ENCODE data around the gene APC.

APC gene

DNA sequence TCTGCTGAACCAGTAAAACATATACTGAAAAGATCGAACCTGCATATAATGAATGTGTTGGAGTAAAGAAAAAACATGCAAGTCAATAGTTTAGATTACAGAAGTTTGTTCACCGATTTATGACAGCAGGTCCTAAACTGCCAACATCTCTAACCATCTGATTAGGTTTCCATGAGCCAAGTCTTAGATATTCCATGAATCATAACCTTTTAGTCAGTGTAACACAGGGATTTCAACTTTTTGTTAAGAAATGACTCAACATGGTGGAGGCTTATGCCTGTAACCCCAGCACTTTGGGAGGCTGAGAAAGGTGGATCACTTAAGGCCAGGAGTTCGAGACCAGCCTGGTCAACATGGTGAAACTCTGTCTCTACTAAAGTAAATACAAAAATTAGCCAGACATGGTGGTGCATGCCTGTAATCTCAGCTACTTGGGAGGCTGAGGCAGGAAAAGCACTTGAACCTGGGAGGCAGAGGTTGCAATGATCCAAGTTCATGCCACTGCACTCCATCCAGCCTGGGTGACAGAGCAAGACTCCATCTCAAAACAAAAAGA, 38.7 kb downstream of the APC start:
- DNase-seq (ENCODE audit: extremely low spot score, insufficient read length, low read depth) (no peak), FAIRE-seq (no peak)

DNA sequence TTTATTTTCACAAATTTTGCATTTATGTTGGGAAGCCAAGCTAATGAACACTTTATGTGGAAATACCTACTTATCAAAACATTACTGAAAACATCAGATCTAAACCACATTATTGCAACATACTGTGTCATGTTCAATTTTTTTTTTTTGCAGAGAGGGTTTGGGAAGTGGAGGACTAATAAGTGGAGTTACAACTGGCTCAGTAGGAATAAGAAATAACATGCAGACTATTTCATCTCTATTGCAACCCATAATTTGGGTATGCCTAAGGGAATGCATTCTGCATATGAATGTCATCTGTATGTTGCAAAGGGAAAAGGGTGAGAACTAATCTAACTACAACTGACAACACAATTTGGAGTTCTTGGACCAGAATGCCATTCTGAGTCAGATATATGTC, 41.8 kb downstream of the APC start:
- FAIRE-seq: no peak

DNA sequence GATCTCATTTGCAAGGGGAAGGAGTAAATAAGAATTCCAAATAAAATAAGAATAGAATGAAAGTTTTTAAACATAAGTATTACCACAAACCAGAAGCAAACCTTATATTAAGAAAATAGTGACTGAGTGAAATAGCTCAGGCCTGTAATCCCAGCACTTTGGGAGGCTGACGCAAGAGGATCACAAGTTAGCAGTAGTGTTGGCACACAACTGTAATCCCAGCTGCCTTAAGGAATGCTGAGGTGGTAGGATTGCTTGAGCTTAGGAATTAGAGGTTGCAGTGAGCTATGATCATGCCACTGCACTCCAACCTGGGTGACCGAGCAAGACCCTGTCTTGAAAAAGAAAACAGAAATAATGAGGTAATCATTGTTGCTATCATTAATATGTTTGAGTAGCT, 47.0 kb downstream of the APC start:
- FAIRE-seq: no peak

More for the DNA sequence above, 41.8 kb downstream of the APC start:
- DNase-seq (ENCODE audit: extremely low spot score, insufficient read length, low read depth): no peak

DNA sequence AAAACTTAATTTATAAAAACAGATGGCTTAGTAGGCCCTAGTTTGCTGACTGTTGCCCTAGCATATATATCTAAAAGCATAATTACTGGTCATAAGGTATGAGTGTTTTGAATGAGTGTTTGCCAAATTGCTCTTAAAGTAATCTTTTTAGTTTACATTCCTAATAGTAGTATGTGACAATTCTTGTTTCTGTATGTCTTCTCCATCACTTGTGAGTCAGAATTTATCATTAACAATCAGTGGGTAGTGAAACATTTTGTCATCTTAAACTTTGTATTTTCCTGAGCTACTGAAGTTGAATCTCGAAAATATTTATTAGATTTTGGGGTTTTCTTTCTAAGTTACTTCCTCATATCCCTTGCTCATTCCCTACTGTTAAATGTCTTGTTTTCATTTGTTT, 49.6 kb downstream of the APC start:
- no peak for DNase-seq (ENCODE audit: extremely low spot score, insufficient read length, low read depth)
- no peak for FAIRE-seq

More for the DNA sequence above, 47.0 kb downstream of the APC start:
- no peak for DNase-seq (ENCODE audit: extremely low spot score, insufficient read length, low read depth)

DNA sequence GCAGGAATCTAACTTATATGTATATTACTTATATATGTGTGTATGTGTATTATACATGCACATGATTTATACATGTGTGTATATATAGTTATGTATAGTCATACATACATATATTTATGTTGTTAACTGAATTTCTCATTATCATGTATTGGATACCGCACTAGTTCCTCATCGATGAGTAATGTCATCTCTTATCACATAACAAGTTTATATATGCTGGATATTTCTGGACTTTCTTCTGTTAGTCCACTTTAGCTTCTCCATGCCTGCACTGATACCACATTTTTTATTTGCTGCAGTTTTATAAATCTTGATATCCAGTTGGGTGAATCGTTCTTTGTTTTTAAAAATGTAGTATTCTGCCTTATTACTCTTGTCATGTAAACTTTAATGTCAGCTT, 50.2 kb downstream of the APC start:
- DNase-seq (ENCODE audit: extremely low spot score, insufficient read length, low read depth) (no peak), FAIRE-seq (no peak)

DNA sequence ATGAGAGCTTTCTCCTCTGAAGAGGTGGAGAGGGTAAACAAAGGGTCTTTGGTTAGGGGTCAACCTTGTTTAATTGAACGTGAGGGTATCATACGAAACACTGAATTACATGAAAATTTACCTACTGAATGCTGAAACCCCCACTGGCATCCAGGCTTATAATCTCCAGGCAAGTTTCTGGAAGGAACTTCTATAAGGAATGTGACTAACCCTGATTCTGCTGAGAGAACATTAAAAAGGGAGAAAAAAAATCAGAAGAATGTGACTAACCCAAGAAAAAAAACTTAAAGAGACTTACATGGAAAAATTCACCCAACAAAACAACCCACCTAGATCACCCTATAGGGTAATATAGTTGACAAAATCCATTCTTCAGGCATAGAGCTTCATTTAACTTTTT, 55.5 kb downstream of the APC start:
- DNase-seq (ENCODE audit: extremely low spot score, insufficient read length, low read depth) (no peak), FAIRE-seq (no peak)

DNA sequence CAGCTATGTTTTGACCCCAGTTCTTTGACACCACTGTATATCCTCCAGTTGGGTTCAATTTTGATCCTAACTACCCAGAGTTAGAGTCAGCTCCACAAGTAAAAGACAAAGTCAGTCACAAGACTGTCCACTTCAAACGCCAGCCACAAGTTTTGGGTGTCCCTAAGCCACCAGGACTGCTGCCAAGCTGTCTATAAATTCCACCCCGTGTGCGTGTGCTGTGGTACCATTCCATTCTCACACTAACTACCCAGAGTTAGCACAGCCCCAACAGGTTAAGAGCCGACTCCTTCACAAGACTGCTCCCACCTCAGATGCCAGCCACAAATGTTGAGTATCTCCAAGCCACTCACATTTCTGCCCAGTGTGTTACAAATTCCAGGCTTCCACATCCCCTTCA, 56.7 kb downstream of the APC start:
- DNase-seq (ENCODE audit: extremely low spot score, insufficient read length, low read depth) (no peak), FAIRE-seq (no peak)

DNA sequence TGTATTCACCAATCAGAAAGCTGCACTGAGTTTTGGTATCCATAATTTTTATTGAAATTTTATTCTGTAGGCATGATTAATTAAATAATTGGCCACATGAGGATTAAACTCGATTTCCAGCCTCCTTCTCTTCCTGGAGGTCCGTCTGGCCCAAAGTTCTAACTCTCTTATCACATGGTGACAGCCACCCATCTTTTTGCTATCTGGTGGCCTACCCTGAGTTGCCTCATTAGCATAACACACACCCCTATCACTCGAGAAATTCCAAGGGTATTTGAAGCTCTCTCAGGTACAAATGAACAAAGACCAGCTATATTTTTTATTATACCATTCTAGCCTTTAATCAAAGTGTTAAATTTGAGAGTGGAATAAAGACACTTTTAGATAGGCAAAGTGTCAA, 57.7 kb downstream of the APC start:
- FAIRE-seq: no peak

DNA sequence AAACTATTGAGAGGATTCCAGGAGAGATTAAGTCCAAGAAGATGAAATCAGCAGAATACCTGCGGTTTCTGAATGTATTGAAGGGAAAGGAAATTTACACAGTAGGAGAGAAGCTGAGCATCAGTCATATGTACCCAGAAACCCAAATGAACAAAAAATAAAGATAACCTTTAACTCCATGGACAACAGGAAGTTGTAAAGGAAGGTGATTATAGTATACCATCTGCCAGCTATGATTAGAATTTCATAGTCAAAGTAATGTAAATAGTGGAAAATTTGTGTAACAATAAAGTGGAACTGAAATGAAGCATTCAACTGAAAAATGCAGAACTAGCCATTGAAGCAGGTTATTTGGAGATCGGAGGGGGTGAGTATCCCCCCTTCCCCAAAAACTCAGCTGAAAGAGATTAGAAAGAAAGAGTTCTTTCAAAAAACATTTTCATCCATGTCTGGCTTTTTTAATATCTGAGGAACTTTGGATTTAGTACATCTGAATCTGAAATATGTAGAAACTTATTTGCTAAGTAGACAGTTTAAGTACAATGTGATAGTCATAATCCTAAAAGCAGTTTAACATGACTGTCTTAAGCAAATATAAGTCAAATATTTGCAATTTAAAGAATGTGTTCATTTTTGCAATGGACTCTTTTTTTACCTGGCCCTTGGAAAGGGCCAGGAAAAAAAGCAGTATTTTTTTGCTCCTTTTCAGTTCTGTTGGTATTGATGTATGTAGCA, 58.4 kb downstream of the APC start:
- FAIRE-seq: peak; percentile 29

More for the DNA sequence above, 57.7 kb downstream of the APC start:
- DNase-seq (ENCODE audit: extremely low spot score, insufficient read length, low read depth): no peak

DNA sequence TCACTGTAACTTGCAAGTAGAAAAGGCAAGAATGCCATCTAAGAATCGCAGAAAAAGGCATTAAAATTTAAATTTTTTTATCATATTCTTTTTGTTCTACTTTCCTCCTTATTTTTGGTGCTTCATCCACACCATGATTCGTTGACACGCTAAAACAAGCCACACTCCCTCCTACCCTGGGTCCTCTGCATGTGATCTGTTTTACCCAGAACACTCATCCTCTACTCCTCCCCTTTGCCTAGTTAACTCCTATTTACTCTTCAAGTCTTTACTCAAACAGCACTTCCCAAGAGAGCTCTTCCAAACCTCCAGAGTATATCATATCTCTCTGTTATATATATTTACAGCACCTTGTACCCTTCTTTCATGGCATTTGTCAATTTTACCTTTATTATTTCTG, 62.0 kb downstream of the APC start:
- DNase-seq (ENCODE audit: extremely low spot score, insufficient read length, low read depth) (no peak), FAIRE-seq (no peak)

More for the DNA sequence above, 58.4 kb downstream of the APC start:
- DNase-seq (ENCODE audit: extremely low spot score, insufficient read length, low read depth): no peak

DNA sequence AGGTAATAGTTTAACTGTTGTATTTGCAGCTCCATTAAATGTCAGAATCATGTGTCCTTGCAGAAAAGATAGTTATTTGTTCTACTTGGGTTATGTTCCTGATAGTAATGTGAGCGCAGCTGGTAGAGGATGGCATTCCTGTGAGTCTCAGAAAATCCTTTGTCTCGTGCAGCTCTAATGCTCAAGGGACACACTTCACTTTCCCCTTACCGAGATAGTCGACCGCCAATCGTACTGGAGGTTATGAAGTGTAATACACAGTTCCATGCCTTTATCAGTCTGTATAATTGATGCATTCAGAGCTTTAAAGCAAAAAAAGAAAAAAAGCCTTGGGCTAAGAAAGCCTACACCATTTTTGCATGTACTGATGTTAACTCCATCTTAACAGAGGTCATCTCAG, 63.2 kb downstream of the APC start:
- DNase-seq (ENCODE audit: extremely low spot score, insufficient read length, low read depth) (no peak), FAIRE-seq (no peak)

DNA sequence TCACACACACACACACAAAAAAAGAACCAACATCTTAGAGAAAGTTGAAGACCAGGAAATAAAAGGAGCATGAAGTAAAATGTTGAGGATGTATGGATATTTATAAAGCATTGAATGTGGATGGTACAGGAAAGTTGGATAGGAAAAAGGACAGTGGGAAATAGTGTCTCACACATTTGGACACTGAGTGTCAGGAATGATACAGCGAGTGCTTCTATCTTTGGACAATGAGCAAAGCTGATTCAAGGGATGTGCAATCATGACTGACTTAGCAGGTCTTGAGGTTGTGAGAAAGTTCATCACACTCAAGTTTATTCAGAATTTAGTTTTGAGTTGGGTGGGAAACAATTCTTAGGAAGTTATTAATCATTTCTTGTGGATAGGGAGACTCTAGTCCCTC, 73.3 kb downstream of the APC start:
- DNase-seq (ENCODE audit: extremely low spot score, insufficient read length, low read depth) (no peak), FAIRE-seq (no peak)

DNA sequence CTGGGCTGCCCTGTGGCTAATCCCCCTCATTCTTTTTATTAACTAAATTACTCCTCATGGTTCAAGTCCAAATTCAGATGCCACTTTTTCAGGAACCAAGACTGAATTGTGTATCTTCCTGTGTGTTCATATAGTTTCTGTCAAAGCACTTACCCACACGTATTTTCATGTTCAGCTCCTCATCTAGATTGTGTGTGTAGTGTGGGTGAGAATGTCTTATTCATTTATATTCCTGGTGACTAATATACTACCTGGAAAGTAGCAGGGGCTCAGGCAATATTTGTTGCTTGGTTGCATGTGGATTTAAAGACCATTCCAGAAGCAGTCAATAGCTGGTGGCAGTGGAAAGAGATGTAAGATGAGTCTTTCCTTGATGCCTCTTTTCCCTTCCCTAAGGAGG, 74.9 kb downstream of the APC start:
- no peak for DNase-seq (ENCODE audit: extremely low spot score, insufficient read length, low read depth)
- no peak for FAIRE-seq

DNA sequence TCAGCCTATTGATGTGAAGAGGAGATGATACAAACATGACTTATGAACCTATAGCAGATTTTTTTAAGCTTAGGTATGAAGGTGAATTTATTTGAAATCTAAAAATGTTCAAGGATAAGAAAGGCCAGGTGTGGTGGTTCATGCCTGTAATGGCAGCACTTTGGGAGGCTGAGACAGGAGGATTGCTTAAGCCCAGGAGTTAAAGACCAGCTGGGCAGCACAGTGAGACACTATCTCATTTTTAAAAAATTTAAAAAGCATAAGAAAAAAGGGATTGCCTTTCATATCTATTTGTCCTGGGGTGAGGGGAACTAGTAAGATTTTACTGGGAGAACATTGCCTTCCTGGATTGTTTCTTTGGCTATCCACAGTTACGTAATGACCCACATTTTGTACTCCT, 82.6 kb downstream of the APC start:
- DNase-seq (ENCODE audit: extremely low spot score, insufficient read length, low read depth) (no peak), FAIRE-seq (no peak)

DNA sequence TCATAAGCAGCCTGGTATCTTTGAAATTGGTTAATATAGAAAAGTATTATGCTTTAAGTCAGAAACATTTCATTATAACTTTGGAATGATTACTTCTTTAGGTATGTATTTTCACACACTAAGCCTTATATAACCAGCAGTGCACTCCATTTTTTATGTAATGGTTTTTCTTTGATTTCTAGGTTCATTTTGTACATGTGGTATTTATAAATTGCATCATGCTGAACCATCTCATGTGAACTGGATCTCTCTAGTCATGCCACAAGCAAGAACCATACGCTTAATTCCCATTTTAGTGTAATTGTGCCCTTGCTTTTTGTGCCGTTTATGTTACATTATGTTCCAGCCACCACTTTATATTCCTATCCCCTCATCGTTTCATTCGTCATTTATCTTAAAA, 84.8 kb downstream of the APC start:
- no peak for DNase-seq (ENCODE audit: extremely low spot score, insufficient read length, low read depth)

DNA sequence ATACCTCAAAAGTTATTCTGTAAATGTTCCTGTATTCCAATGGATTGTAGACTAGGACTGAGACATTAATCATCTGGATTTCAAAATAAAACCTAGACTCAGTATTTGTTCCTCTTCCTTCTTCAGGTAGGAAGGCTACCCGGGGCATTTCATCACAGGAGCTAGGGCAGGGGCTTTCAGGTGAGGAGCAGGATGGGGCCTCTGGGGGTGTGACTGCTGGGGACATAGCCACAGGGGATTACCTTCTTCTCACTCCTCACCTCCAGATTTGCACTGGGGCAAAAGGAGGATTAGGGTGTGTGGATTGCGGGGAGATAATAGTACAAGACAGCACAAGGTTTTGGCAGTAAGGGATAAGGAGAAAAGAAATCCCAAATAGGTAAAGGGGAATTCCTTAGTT, 85.5 kb downstream of the APC start:
- no peak for DNase-seq (ENCODE audit: extremely low spot score, insufficient read length, low read depth)
- no peak for FAIRE-seq

More for the DNA sequence above, 84.8 kb downstream of the APC start:
- FAIRE-seq: no peak

DNA sequence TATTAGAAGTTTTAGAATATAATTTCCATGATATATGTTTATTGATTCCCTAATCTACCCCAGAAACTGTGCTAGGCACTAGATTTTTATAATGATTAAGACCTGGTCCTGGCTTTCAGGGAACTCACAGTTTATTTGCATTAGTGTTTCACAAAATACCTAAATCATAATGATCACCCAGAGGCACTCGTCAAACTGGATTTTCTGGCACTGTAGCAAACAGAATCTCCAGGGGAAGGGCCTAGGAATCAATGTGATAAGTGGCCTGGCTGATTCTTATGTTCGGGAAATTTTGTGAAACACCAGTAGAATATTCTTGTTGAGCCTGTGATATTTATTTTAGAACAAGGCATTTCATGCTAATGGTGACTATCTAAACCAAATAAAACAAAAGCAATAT, 86.0 kb downstream of the APC start:
- DNase-seq (ENCODE audit: extremely low spot score, insufficient read length, low read depth): no peak
- FAIRE-seq: no peak

DNA sequence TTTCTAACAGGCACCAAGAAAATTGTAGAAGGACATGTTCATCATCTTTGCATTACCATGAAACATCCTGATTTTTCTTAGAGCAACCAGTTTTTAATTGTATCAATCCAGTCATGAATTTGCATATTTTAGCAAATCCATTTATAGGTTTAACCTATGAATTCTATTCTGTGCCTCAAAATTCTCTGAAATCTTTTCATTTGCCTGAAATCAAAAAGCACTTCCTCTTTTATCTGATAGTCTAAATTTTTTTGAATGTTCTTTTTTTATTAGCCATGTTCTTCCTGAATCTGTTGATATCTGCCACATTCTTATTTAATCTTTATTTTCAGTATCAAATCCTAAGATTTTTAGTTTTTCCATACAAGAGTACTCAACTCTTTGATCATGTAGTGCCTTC, 86.5 kb downstream of the APC start:
- FAIRE-seq: no peak
- no peak for DNase-seq (ENCODE audit: extremely low spot score, insufficient read length, low read depth)

DNA sequence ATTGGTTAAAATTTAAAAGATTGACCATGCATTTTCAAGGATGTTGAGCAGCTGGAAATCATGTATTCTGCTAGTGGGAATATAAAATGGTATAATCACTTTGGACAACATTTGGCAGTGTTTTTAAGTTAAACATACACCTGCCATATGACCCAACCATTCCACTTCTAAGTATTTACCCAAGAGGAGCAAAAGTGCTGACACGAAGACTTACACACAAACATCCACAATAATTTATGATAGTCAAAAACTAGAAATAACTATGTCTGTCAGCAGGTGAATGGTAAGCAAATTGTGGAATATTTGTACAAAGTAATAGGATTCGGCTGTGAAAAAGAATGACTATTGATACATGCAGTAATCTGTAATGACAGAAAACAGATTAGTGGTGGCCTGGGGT, 92.7 kb downstream of the APC start:
- FAIRE-seq (no peak), DNase-seq (ENCODE audit: extremely low spot score, insufficient read length, low read depth) (no peak)

DNA sequence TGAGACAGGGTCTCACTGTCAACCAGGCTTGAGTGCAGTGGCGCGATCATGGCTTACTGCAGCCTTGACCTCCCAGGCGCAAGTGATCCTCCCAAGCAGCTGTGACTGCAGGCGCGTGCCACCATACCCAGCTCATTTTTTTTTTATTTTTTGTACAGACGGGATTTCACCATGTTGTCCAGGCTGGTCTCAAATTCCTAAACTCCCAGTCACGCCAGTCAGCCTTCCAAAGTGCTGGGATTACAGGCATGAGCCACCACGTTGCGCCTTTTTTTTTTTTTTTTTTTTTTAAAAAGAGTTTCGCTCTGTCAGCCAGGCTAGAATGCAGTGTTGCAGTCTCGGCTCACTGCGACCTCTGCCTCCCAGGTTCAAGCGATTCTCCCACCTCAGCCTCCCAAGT, 96.3 kb downstream of the APC start:
- DNase-seq (ENCODE audit: extremely low spot score, insufficient read length, low read depth) (no peak), FAIRE-seq (no peak)

DNA sequence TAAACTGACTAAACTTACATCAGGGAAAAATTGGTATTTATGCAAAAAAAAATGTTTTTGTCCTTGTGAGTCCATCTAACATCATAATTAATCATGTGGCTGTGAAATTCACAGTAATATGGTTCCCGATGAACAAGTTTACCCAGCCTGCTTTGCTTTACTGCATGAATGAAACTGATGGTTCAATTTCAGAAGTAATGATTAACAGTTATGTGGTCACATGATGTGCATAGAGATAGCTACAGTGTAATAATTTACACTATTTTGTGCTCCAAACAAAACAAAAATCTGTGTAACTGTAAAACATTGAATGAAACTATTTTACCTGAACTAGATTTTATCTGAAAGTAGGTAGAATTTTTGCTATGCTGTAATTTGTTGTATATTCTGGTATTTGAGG, 106.8 kb downstream of the APC start:
- no peak for DNase-seq (ENCODE audit: extremely low spot score, insufficient read length, low read depth)
- peak; percentile 5 for FAIRE-seq

DNA sequence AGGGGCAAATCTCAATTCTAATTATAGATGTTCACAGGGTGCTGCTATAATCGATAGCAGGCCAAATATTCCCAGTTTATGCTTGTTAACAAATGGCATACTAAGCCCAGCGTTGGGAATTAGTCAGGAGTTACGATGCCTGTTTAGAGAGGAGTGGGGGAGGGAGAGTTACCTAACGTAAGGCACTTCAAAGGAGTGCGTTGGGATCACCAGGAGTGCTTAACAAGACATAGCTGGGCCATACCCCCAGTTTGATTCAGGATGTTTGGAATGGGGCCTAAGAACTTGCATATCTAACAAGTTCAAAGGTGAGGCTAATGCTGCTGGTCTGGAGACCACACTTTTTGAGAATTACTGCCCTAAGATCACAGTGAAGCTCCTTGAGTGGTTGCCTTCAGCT, 108.9 kb downstream of the APC start:
- no peak for DNase-seq (ENCODE audit: extremely low spot score, insufficient read length, low read depth)
- FAIRE-seq: no peak

Measured in GM18507 (cell line).